Measurements from ENCODE around the gene DYNLL1. TPM values are rescaled to one million over a fixed set of nuclear protein-coding genes. Genes with fewer than 3 reads are reported as not detected.
"Not testable (repeated sequence)": the region's sequence is repeated elsewhere in the genome, so short reads cannot be mapped to it uniquely, and the experiment has no call there.

The DYNLL1 gene
- total RNA-seq, 1 donor from 2014 or later = 393 TPM

GRCh38 chr12:120474616-120474960 lies 21.3 kb upstream of the DYNLL1 start:
- peak; percentile 48 for DNase-seq (ENCODE audit: low spot score)

DNA sequence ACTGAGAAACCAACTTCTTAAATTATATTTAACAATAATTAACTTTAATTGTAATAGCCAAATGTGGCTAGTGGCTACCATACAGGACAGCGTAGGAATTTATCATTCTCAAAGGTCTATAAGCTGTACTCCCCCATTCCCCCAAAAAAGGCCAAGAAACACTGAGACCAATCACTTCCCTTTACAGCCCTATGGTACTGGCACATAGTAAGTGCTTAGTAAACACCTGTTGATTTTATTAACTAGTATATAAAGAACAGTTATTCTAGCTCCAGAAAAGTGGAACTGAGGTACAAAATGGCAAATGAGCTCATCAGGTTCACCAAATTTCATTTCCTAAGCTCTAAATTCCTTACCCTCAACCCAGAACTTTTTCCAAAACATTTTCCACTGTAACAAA lies 20.3 kb upstream of the DYNLL1 start:
- DNase-seq (ENCODE audit: low spot score) = no peak

GRCh38 chr12:120479458-120479857 lies 16.5 kb upstream of the DYNLL1 start:
- DNase-seq (ENCODE audit: low spot score) = no peak

DNA sequence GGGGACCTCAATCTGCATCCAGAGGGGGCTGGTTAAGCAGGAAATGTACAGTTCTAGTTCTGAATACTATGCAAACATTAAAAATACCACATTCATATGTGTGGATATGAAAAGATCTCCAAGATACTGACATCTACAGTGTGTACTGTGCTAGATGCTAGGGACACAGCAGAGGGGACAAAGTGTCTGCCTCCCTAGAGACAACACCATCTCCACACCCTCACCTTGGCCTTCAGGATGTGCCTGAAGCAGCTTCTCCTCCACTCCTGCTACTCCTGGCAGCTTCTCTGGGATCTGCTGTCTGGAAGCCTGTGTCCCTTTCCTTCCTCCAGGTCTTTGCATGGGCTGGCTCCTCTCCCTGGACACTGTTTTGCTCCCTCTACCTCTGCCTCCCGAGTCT lies 15.7 kb upstream of the DYNLL1 start:
- no peak for DNase-seq (ENCODE audit: low spot score)

DNA sequence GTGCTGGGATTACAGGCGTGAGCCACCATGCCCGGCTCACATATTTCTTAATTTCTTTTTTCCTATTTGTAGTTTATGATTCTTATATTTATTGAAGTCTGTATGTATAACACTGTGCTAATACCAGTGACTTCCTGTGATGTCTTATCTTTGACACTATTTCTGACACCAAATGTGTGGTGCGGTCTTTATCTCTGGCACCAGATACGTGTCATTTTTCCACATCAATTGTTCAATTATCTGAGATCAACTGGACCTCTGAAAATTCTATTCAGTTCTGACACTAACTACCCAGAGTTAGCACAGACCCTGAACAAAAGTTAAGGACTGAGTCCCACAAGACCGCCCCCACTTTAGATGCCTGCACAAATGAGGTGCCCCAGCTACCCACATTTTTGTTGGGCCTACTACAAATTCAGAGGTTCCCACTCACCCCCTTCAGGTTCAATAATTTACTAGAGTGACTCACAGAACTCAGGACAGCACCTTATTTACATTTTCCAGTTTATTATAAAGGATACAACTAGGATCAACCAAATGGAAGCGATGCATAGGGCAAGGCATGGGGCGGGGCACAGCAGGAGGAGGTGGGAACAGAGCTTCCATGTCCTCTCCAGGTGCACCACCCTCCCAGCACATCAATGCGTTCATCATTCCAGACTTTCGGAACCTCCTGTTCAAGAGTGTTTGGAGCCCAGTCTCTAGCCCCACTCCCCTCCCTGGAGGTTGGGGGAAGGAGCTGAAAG lies 14.7 kb upstream of the DYNLL1 start:
- no peak for DNase-seq (ENCODE audit: low spot score)

GRCh38 chr12:120483621-120484020 lies 12.3 kb upstream of the DYNLL1 start:
- DNase-seq (ENCODE audit: low spot score) = no peak

DNA sequence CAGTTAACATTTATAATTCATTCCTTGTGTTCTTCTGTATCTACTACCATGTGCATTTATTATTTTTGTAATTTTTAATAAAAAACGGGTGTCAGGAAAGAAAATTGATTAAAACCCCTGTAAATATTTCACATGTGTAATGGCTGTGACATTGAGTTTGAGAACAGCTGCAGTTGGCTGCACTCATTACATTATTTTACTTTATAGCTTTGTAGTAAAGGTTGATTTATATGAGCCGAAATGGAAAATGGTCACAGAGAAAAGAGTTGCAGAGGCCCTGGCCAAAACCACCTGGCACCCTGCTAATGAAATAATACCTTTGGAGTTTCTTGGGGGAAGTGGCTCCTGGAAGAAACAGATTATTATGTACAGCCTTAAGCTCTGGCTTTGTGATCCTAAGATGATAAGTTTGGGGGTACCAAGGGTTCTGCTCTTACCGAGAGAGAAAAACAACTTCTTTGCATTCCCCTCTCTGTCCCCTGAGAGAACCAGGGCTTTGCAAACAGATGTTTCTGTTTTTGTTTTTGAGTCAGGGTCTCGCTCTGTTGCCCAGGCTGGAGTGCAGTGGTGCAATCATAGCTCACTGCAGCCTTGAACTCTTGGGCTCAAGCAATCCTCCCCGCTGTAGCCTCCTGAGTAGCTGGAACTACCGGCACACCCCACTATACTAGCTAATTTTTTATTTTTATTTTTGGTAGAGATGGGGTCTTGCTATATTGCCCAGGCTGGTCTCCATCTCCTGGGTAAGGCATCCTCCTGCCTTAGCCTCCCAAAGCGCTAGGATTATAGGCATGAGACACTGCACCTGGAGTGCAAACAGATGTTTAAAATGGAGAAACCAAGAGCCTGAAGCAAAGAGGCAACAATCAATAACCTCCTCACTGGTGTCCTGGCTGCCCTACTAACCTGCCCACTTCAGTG lies 9.7 kb upstream of the DYNLL1 start:
- no peak for DNase-seq (ENCODE audit: low spot score)

- DNase-seq (ENCODE audit: low spot score) = not testable (repeated sequence)
Measured at GRCh38 chr12:120487552-120487951, 8.4 kb upstream of the DYNLL1 start.

DNA sequence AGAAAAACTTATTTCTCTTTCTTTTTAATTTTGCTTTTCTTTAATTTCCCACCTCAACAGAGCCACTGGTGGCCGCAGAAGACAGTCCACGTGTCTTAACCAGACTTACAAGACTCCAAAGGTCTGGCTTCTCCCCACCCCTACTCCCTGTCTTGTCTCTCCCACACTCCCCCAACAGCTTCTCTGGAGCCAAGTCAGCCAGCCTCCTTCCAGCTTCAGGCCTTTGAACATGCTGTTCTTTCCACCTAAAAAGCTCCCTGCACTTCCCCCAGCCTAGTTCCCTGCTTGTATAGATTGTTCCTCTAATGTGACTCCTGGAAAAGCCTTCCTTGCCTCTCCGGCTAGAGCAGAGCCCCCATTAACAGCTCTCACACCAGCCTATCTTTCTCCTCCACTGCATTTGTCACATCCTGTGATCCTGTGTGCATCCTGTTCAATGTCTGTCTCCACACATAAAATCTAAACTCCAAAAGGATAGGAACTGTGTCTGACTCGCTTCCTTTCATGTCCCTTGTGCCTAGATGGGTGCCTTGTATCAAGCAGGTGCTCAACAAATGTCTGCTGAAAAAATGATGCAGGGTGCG lies 7.8 kb upstream of the DYNLL1 start:
- DNase-seq (ENCODE audit: low spot score) = no peak

DNA sequence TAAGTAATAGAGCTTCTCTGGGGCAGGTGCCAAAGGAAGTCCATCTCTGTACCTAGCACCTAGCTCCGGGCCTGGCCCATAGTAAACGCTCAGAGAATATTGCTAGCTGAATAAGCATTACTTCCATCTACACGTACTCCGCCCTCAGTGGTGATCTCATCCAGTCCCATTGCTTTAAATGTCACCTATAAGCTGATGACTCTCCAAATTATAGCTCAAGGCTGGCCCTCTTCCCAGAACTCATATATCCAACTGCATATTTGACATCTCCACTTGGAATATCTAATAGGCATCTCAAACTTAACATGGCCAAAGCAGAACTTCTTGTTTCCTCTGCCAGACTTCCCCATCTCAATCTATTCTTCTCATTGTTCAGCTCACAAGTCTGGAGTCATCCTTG lies 6.9 kb upstream of the DYNLL1 start:
- DNase-seq (ENCODE audit: low spot score) = no peak

- no peak for DNase-seq (ENCODE audit: low spot score)
Measured at GRCh38 chr12:120490325-120490724, 5.6 kb upstream of the DYNLL1 start.

GRCh38 chr12:120490833-120491512 lies 4.9 kb upstream of the DYNLL1 start:
- DNase-seq (ENCODE audit: low spot score) = peak; percentile 13

DNA sequence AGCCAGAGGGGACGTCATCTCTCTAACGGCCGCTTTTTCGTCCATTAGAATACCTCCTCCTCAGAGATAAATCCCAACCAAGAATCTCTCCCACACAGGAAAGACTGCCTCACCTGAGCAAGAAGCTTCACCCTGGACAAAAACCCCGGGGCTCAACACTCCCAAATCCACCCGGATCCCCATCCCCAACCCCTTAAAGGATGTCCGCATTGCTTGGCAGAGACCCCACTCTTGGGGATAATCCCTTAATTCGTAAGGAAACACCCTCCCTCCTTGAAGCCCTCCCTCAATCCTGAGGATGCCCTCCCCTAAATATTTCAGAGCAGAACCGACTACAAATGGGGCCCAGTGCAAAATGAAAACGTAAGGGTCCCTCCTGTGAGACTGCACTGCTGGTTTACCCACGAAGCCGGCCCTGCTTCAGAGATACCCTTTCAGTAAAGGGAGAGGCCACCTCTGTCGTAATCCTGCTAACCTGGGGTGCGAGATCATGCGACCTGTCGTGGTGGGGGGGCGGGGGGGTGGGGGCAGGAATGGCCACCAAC lies 655 bp upstream of the DYNLL1 start:
- no peak for DNase-seq (ENCODE audit: low spot score)

GRCh38 chr12:120496413-120497340 lies 764 bp downstream of the DYNLL1 start:
- peak; percentile 62 for DNase-seq (ENCODE audit: low spot score)

- DNase-seq (ENCODE audit: low spot score) = no peak
Measured at GRCh38 chr12:120497524-120498150, 1.7 kb downstream of the DYNLL1 start.

DNA sequence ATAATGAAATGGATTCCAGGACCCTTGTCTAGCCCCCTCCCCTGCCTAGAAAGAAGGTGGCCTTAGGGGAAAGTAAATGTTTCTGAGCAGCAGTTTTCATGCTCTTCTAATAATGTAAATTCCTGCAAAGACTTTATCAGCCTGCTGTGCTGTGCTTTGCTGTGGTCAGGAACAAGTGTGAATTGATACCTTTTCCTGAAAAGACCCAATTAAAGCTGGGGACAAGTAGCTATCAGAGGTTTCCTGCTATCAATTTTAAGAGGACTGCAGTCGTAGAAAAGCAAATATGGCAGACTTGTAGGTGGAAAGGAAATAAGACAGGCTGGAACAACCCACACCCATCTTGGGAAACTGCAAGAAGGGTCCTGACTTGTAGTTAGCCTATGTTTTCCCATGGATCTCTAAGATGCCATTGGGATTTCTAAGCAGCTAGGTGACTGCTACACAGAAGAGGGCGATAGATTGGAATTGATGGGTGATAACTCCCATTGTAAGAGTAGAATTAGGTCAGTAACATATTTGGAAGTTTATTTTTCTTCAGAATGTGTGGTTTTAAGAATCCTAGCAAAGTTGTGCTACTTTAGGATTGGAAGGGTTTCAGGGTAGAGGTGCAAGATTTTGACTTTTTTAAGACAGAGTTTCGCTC lies 3.1 kb downstream of the DYNLL1 start:
- no peak for DNase-seq (ENCODE audit: low spot score)

DNA sequence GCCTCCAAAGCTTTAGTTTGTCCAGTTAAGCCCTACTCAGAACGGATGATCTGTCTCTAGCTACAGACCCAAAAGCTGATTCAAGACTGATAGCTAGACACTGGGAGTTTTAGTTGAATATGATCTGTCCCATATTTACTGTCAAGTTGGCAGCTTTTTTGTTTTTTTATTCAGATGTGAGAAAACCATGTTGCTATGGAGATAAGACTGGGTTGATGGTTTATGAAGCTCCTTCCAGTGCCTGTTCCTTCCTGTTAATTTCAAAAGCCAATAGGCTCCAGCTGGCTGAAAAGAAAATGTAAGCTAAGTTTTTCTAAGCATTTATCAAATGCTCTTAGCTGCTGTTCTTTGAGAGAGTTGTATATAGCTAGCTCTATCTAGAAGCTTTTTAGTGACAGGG lies 4.7 kb downstream of the DYNLL1 start:
- DNase-seq (ENCODE audit: low spot score) = no peak

GRCh38 chr12:120504587-120504986 lies 8.7 kb downstream of the DYNLL1 start:
- no peak for DNase-seq (ENCODE audit: low spot score)

DNA sequence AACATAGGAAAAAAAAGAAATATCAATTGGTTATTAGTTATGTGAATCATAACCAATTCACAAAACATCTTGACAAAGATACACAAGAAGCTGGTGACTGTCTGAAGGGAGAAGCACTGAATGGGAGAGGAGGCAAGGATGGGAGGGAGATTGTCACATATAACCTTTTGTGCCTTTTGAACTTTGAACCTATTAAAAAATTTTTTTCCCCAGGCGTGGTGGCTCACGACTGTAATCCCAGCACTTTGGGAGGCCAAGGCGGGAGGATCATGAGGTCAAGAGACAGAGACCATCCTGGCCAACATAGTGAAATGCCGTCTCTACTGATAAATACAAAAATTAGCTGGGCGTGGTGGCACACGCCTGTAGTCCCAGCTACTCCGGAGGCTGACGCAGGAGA lies 12.6 kb downstream of the DYNLL1 start:
- no peak for DNase-seq (ENCODE audit: low spot score)

GRCh38 chr12:120514002-120514401 lies 18.1 kb downstream of the DYNLL1 start:
- no peak for DNase-seq (ENCODE audit: low spot score)
